ENCODE measurements around the gene STIM2. TPM values are rescaled to one million over a fixed set of nuclear protein-coding genes. Genes with fewer than 3 reads are reported as not detected.
A peak's percentile ranks its signal among the peaks of the same experiment; 100 is the strongest.
"Not testable (repeated sequence)": the region's sequence is repeated elsewhere in the genome, so short reads cannot be mapped to it uniquely, and the experiment has no call there.

Gene STIM2
- total and polyA plus RNA-seq, 3 experiments from 2014 or later, result 41.4 to 51.0 (median 47.8) TPM

DNA sequence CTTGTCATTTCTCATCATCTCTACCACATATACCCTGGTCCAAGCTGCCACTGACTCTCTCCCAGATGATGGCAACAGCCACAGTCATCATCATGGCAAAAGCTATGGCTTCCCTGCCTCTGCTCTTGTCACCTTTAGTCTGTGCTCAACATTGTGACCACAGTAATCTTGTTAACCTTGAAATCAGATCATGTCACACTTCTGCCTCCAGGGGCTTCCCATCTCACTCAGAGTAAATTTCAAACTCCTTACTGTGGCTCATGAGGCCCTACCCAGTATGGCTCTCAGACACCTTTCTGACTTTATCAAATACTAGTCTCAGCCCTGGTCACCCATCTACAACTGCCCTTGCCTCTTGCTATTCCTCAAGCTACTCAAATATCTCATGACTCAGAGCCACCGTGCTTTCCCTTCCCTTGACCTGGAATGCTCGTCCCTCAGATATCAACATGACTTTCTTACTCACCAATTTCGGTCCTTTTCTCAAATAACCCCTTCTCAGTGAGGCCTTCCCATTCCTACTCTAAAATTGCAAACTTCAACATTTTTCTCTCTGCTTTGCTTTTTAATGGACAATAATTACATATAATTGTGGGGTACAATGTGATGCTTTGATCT, 41.1 kb upstream of the STIM2 start:
- ChIA-PET POLR2A (no interaction called here), CTCF (no interaction called here)
- Mint-ChIP-seq H3K9me3 (peaks cover 0 to 6% (median 4%) of the 10 kb centered on the region in 5 donors), H3K36me3 (peaks cover 0 to 12% (median 3%) of the 10 kb centered on the region in 3 donors), H3K27me3 (no peaks in the 10 kb centered on the region), H3K27ac (peak overlapping the region in 1 of 8 donors; percentile 1), H3K4me1 (peaks cover 17 to 26% (median 20%) of the 10 kb centered on the region in 3 donors), H3K4me3 (no peak overlapping the region)
- no peaks in the 10 kb centered on the region for H3K36me3 ChIP-seq (ENCODE audit: insufficient read depth, low read length)
- H3K4me1 ChIP-seq (ENCODE audit: insufficient read depth, low read length), result peaks cover 13% of the 10 kb centered on the region
- no peak overlapping the region for H3K4me3 ChIP-seq (ENCODE audit: low read length)
- H3K27me3 ChIP-seq (ENCODE audit: insufficient read depth, low read length, poor library complexity, severe bottlenecking), result no peaks in the 10 kb centered on the region
- H3K9me3 ChIP-seq (ENCODE audit: low read length), result no peaks in the 10 kb centered on the region
- H3K27ac ChIP-seq (ENCODE audit: low read depth, low read length), result no peak overlapping the region
- no peak for DNase-seq

DNA sequence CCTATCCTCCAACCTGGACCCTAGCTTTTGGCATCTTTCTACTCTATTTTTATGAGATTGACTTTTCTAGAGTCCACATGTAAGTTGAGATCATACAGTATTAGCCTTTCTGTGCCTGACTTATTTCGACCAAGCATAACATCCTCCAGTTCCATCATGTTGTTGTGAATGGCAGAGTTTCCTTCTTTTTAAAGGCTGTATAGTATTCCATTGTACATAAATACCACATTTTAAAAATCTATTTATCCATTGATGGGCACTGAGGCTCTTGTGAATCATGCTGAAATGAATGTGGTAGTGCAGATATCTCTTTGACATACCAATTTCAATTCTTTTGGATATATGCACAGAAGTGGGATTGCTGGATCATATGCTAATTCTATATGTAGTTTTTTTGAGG, 40.3 kb upstream of the STIM2 start:
- Mint-ChIP-seq H3K9me3 (peaks cover 0 to 6% (median 4%) of the 10 kb centered on the region in 5 donors), H3K27me3 (no peaks in the 10 kb centered on the region)
- CTCF ChIA-PET, result no interaction called here

DNA sequence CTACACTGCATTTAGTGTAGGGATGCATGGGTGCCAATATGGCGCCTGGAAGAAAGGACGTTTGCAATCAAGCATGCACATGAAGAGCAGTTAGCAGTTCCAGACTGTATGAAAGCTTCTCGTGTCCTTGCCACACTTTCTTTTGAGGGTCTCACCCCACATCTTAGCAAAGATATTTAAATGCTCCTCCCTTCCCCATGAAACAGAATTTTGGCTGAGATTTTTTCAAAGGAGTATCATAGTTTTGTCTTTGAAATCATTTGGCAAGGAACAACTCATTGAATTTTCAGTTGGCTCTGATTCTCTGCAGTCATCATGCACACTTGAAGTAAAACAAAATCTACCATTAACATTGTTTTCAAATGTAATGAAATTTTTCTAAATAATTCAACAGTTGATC, 39.6 kb upstream of the STIM2 start:
- CTCF ChIA-PET, result no interaction called here
- H3K36me3 ChIP-seq (ENCODE audit: insufficient read depth, low read length), result no peaks in the 10 kb centered on the region
- Mint-ChIP-seq H3K27me3 (no peaks in the 10 kb centered on the region), H3K4me3 (no peak overlapping the region), H3K4me1 (peaks cover 17 to 23% (median 20%) of the 10 kb centered on the region in 3 donors), H3K27ac (no peak overlapping the region), H3K9me3 (peaks cover 0 to 6% (median 4%) of the 10 kb centered on the region in 5 donors), H3K36me3 (peaks cover 0 to 11% (median 3%) of the 10 kb centered on the region in 3 donors)
- H3K9me3 ChIP-seq (ENCODE audit: low read length), result no peaks in the 10 kb centered on the region
- DNase-seq, result no peak
- POLR2A ChIA-PET, result no interaction called here
- H3K27me3 ChIP-seq (ENCODE audit: insufficient read depth, low read length, poor library complexity, severe bottlenecking), result no peaks in the 10 kb centered on the region
- H3K27ac ChIP-seq (ENCODE audit: low read depth, low read length), result no peak overlapping the region
- H3K4me1 ChIP-seq (ENCODE audit: insufficient read depth, low read length), result peaks cover 13% of the 10 kb centered on the region
- no peak overlapping the region for H3K4me3 ChIP-seq (ENCODE audit: low read length)

More for the DNA sequence above, 40.3 kb upstream of the STIM2 start:
- Mint-ChIP-seq H3K4me1 (peaks cover 17 to 23% (median 20%) of the 10 kb centered on the region in 3 donors), H3K27ac (no peak overlapping the region), H3K36me3 (peaks cover 0 to 11% (median 3%) of the 10 kb centered on the region in 3 donors), H3K4me3 (no peak overlapping the region)
- no peak overlapping the region for H3K27ac ChIP-seq (ENCODE audit: low read depth, low read length)
- DNase-seq, result no peak
- no peaks in the 10 kb centered on the region for H3K36me3 ChIP-seq (ENCODE audit: insufficient read depth, low read length)
- POLR2A ChIA-PET, result no interaction called here
- H3K4me1 ChIP-seq (ENCODE audit: insufficient read depth, low read length), result peaks cover 13% of the 10 kb centered on the region
- no peaks in the 10 kb centered on the region for H3K9me3 ChIP-seq (ENCODE audit: low read length)
- no peak overlapping the region for H3K4me3 ChIP-seq (ENCODE audit: low read length)
- H3K27me3 ChIP-seq (ENCODE audit: insufficient read depth, low read length, poor library complexity, severe bottlenecking), result no peaks in the 10 kb centered on the region

DNA sequence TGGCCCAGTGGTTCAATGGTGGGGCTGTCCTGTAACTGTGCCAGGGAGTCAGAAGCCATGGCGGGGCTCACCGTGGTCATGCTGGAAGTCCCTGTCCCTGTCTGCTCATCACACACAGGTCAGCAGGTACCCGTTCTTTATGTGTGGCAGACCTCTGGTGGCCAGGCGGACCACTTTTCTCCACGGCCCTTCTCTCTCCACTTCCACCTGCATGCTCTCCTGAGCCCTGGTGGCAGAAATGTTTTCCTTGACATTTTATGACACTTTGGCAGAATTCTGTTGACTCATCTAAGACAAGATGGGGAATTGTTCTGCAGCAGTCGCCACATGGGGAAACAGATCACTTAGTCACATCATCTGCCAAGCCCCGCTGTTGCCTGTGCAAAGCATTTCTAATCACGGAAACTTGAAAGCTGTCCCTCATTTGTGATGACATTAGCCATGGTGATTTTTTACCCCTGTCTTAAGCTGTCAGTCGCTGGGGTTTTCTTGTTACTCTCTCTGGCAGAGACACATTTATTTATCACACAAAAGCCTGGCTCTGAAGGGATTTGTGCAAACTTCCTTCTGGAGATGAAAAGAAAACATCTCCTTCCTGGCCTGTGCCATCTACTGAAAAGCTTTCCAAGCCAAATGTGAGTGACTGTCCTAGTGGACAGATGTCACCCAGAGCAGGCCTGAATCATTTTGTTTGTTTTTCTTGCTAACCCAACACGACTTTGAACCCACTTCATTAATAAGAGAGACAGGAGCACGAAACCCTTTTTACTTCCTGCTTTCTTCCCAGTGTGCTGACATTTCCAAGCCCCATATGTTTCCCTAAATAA, 38.8 kb upstream of the STIM2 start:
- Histone ChIP-seq H3K27ac (ENCODE audit: low read depth, low read length) (no peak overlapping the region), H3K9me3 (ENCODE audit: low read length) (no peaks in the 10 kb centered on the region), H3K4me1 (ENCODE audit: insufficient read depth, low read length) (peaks cover 13% of the 10 kb centered on the region), H3K27me3 (ENCODE audit: insufficient read depth, low read length, poor library complexity, severe bottlenecking) (no peaks in the 10 kb centered on the region), H3K36me3 (ENCODE audit: insufficient read depth, low read length) (no peaks in the 10 kb centered on the region), H3K4me3 (ENCODE audit: low read length) (no peak overlapping the region)
- Mint-ChIP-seq H3K27ac (no peak overlapping the region), H3K9me3 (peaks cover 0 to 6% (median 4%) of the 10 kb centered on the region in 5 donors), H3K27me3 (no peaks in the 10 kb centered on the region), H3K4me1 (peaks cover 17 to 23% (median 20%) of the 10 kb centered on the region in 3 donors), H3K36me3 (peaks cover 0 to 15% (median 3%) of the 10 kb centered on the region in 3 donors), H3K4me3 (peak overlapping the region in 1 of 7 donors; percentile 61)
- no peak for DNase-seq
- POLR2A ChIA-PET, result no interaction called here
- CTCF ChIA-PET, result no interaction called here

DNA sequence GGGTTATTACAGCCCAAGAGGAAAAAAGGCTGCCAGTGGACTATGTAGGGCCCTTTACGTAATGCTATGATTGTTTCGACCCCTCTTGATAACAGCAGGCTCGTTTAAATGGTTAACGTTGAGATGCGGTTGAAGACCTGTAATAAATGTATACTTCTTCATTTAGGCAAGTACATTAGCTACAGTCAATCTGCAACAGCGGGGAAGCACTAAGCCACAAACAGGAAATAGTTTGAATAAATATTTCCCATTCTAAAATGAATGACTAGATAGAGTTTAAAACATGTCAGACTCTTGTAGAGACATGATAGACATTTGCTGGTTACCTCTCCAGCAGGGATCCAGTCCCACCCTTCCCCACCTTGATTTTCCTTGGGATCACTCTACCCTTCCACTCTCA, 38.1 kb upstream of the STIM2 start:
- no peaks in the 10 kb centered on the region for H3K27me3 ChIP-seq (ENCODE audit: insufficient read depth, low read length, poor library complexity, severe bottlenecking)

DNA sequence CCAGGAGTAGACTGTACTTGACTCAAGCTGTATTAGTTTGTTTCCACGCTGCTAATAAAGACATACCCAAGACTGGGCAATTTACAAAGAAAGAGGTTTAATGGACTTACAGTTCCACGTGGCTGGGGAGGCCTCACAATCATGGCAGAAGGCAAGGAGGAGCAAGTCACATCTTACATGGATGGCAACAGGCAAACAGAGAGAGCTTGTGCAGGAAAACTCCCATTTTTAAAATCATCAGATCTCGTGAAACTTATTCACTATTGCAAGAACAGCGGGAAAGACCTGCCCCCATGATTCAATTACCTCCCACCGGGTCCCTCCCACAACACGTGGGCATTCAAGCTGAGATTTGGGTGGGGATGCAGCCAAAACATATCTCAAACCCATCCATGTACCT, 37.7 kb upstream of the STIM2 start:
- peaks cover 0 to 15% (median 3%) of the 10 kb centered on the region in 3 donors for H3K36me3 Mint-ChIP-seq
- H3K4me1 ChIP-seq (ENCODE audit: insufficient read depth, low read length), result peaks cover 13% of the 10 kb centered on the region
- DNase-seq; H3K4me3 ChIP-seq (ENCODE audit: low read length); H3K27me3 Mint-ChIP-seq; H3K27ac ChIP-seq (ENCODE audit: low read depth, low read length); H3K27me3 ChIP-seq (ENCODE audit: insufficient read depth, low read length, poor library complexity, severe bottlenecking); H3K9me3 Mint-ChIP-seq; POLR2A ChIA-PET; H3K9me3 ChIP-seq (ENCODE audit: low read length); CTCF ChIA-PET; H3K36me3 ChIP-seq (ENCODE audit: insufficient read depth, low read length): not testable (repeated sequence)
- peaks cover 17 to 23% (median 20%) of the 10 kb centered on the region in 3 donors for H3K4me1 Mint-ChIP-seq
- peak overlapping the region in 6 of 8 donors; percentile 25 to 76 (median 65) for H3K27ac Mint-ChIP-seq
- peak overlapping the region in 2 of 7 donors; percentile 15 to 61 for H3K4me3 Mint-ChIP-seq

More for the DNA sequence above, 38.1 kb upstream of the STIM2 start:
- no peak overlapping the region for H3K27ac ChIP-seq (ENCODE audit: low read depth, low read length)
- Mint-ChIP-seq H3K9me3 (peaks cover 0 to 6% (median 4%) of the 10 kb centered on the region in 5 donors), H3K27me3 (no peaks in the 10 kb centered on the region), H3K4me3 (peak overlapping the region in 2 of 7 donors; percentile 15 to 61), H3K4me1 (peaks cover 17 to 23% (median 20%) of the 10 kb centered on the region in 3 donors), H3K27ac (peak overlapping the region in 4 of 8 donors; percentile 25 to 76 (median 72)), H3K36me3 (peaks cover 0 to 15% (median 3%) of the 10 kb centered on the region in 3 donors)
- CTCF ChIA-PET, result no interaction called here
- H3K36me3 ChIP-seq (ENCODE audit: insufficient read depth, low read length), result no peaks in the 10 kb centered on the region
- POLR2A ChIA-PET, result no interaction called here
- H3K4me1 ChIP-seq (ENCODE audit: insufficient read depth, low read length), result peaks cover 13% of the 10 kb centered on the region
- no peaks in the 10 kb centered on the region for H3K9me3 ChIP-seq (ENCODE audit: low read length)
- H3K4me3 ChIP-seq (ENCODE audit: low read length), result no peak overlapping the region
- peak in 1 of 5 donors; percentile 7 for DNase-seq

DNA sequence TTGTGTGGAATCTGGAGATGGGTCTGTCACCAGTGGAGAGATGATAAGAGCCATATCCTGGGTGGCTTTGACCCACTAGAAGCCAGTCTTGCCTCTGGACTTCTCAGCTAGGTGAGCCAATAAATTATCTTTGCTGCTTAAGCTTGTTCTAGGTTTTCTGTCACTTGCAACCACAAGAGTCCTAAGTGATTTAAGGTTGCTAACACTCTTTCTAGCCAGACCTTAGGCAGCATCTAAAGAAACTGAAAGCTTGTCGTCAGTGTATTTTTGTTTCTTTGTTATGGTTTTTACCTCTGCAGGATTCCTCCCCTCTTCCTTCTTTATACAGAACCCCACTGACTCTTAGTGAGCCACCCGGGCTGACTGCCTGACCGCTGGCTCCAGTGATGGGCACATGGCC, 37.1 kb upstream of the STIM2 start:
- ChIA-PET CTCF (no interaction called here), POLR2A (no interaction called here)
- peaks cover 17 to 23% (median 20%) of the 10 kb centered on the region in 3 donors for H3K4me1 Mint-ChIP-seq
- Histone ChIP-seq H3K36me3 (ENCODE audit: insufficient read depth, low read length) (no peaks in the 10 kb centered on the region), H3K9me3 (ENCODE audit: low read length) (no peaks in the 10 kb centered on the region), H3K4me1 (ENCODE audit: insufficient read depth, low read length) (peaks cover 13% of the 10 kb centered on the region), H3K27me3 (ENCODE audit: insufficient read depth, low read length, poor library complexity, severe bottlenecking) (no peaks in the 10 kb centered on the region), H3K4me3 (ENCODE audit: low read length) (no peak overlapping the region), H3K27ac (ENCODE audit: low read depth, low read length) (no peak overlapping the region)
- H3K27me3 Mint-ChIP-seq, result no peaks in the 10 kb centered on the region
- peaks cover 0 to 6% (median 4%) of the 10 kb centered on the region in 5 donors for H3K9me3 Mint-ChIP-seq
- no peak overlapping the region for H3K4me3 Mint-ChIP-seq
- no peak overlapping the region for H3K27ac Mint-ChIP-seq
- DNase-seq, result no peak
- peaks cover 0 to 15% (median 3%) of the 10 kb centered on the region in 3 donors for H3K36me3 Mint-ChIP-seq

DNA sequence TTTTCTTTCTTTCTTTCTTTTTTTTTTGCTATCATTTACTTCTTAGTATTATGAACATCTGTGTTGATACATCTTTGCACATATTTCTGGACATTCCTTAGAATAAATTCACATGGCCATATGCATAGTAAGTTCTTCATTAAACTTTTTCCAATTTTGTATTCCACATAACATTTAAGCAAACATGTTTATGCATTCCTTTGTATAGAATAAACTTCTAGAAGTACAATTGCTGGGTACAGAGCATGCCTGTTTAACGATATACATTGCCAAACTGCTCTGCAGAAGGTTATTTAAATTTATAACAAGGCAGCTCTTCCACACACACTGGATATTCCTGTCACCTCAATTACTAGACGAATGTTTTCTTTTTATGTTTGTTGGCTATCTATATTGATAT, 36.0 kb upstream of the STIM2 start:
- Mint-ChIP-seq H3K9me3 (peaks cover 0 to 6% (median 4%) of the 10 kb centered on the region in 5 donors), H3K36me3 (peaks cover 0 to 15% (median 2%) of the 10 kb centered on the region in 3 donors), H3K27me3 (no peaks in the 10 kb centered on the region), H3K27ac (no peak overlapping the region), H3K4me3 (no peak overlapping the region), H3K4me1 (peaks cover 15 to 23% (median 20%) of the 10 kb centered on the region in 3 donors)
- H3K4me1 ChIP-seq (ENCODE audit: insufficient read depth, low read length), result peaks cover 13% of the 10 kb centered on the region
- CTCF ChIA-PET, result no interaction called here
- POLR2A ChIA-PET, result interaction anchor here (0.8 kb wide), 1 partner anchor 36 kb away, joined by 3 read pairs; no protein-coding TSS in a partner anchor
- no peak overlapping the region for H3K4me3 ChIP-seq (ENCODE audit: low read length)
- DNase-seq, result no peak
- H3K27ac ChIP-seq (ENCODE audit: low read depth, low read length), result no peak overlapping the region
- no peaks in the 10 kb centered on the region for H3K9me3 ChIP-seq (ENCODE audit: low read length)
- H3K27me3 ChIP-seq (ENCODE audit: insufficient read depth, low read length, poor library complexity, severe bottlenecking), result no peaks in the 10 kb centered on the region
- H3K36me3 ChIP-seq (ENCODE audit: insufficient read depth, low read length), result no peaks in the 10 kb centered on the region

Measured in CD8-positive, alpha-beta memory T cell (primary cell).